Uterus (tissue), 2 donors: ENCODE data around the gene GMDS.

ENCODE experiments used
- POLR2A ChIP-seq, 2 donors: fragments of 450-650 bp; IDR thresholded peaks; one replicate each; pipeline ENCODE4 v1.6.1; 2016; ENCODE audit warnings: antibody characterized with exemption in 2 of 2, mild to moderate bottlenecking in 1 of 2, moderate library complexity in 1 of 2
- TF ChIP-seq, protein P1 (sequence below), 4 experiments: fragments of 200-600 bp in 2 of 4; fragments of 450-650 bp in 2 of 4; sonication (generic) in 2 of 4; IDR thresholded peaks; one replicate each; pipeline ENCODE4 v1.5.1; 2016 to 2019; ENCODE audit warnings: antibody characterized with exemption in 4 of 4, mild to moderate bottlenecking in 2 of 4, moderate library complexity in 1 of 4

DNA sequence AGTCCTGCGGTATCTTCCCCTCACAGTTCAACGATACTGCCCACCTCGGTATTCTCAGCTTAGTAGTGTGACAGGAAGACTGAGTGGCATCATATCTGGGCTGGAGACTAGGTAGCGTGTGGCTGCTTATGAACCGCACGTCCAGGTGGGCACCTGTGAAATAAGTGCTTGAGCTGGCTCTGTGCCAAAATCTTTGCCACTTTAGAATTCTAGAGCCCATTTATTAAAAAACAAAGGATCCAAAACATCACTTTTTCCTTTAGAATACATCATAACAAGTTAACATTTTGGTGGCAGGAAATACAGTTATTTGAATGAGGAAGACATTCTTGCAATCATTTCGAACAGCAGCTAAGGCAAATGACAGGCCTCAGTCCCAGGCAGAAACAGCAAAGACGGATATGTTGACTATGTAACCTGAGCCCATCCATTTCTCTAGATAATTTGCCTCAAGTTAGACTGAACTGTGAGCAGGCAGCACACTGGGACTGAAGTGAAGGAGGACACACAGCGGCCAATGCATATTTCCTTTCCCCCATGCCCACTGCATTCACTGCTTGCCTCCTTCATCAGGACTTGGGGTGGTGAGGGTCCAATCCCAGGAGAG is 136.6 kb downstream of the GMDS start:
- TF ChIP-seq, protein P1, sequence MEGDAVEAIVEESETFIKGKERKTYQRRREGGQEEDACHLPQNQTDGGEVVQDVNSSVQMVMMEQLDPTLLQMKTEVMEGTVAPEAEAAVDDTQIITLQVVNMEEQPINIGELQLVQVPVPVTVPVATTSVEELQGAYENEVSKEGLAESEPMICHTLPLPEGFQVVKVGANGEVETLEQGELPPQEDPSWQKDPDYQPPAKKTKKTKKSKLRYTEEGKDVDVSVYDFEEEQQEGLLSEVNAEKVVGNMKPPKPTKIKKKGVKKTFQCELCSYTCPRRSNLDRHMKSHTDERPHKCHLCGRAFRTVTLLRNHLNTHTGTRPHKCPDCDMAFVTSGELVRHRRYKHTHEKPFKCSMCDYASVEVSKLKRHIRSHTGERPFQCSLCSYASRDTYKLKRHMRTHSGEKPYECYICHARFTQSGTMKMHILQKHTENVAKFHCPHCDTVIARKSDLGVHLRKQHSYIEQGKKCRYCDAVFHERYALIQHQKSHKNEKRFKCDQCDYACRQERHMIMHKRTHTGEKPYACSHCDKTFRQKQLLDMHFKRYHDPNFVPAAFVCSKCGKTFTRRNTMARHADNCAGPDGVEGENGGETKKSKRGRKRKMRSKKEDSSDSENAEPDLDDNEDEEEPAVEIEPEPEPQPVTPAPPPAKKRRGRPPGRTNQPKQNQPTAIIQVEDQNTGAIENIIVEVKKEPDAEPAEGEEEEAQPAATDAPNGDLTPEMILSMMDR (IDR thresholded peaks at IDR 0.05), result no peak
- TF ChIP-seq POLR2A (IDR thresholded peaks at IDR 0.05), result no peak
